HG02571 (cell line): ENCODE results near the gene KCNK6.
"Not testable (repeated sequence)": the region's sequence is repeated elsewhere in the genome, so short reads cannot be mapped to it uniquely, and the experiment has no call there.

Source experiments
- ATAC-seq: cut with Tn5 transposase; IDR thresholded peaks from one replicate; pipeline ENCODE4 v1.9.1; 2021; ENCODE audit warnings: mild to moderate bottlenecking, moderate library complexity; ENCODE audit not compliant: unreplicated experiment

The KCNK6 gene

GRCh38 chr19:38360839-38361631 is 41.4 kb downstream of the KCNK6 start:
- ATAC-seq: no peak

GRCh38 chr19:38361633-38362075 is 42.0 kb downstream of the KCNK6 start:
- no peak for ATAC-seq

- ATAC-seq: no peak
These were observed 42.7 kb downstream of the KCNK6 start for GRCh38 chr19:38362076-38362945.

GRCh38 chr19:38362946-38363688 is 43.5 kb downstream of the KCNK6 start:
- ATAC-seq: not testable (repeated sequence)

- no peak for ATAC-seq
These were observed 47.4 kb downstream of the KCNK6 start for GRCh38 chr19:38367041-38367440.

GRCh38 chr19:38369584-38369983 is 49.9 kb downstream of the KCNK6 start:
- ATAC-seq: no peak

- no peak for ATAC-seq
These were observed 50.7 kb downstream of the KCNK6 start for GRCh38 chr19:38370299-38370698.

- no peak for ATAC-seq
These were observed 51.4 kb downstream of the KCNK6 start for GRCh38 chr19:38371081-38371480.

- ATAC-seq: no peak
These were observed 54.3 kb downstream of the KCNK6 start for GRCh38 chr19:38373907-38374331.

GRCh38 chr19:38374332-38375097 is 54.9 kb downstream of the KCNK6 start, which contains the start of gene PSMD8:
Gene PSMD8 (plus strand): TSS chr19:38374571. CDS start chr19:38374602, 31 bp downstream.
- ATAC-seq: peak; percentile 91

- ATAC-seq: no peak
These were observed 55.5 kb downstream of the KCNK6 start for GRCh38 chr19:38375098-38375493.

- no peak for ATAC-seq
These were observed 56.1 kb downstream of the KCNK6 start for GRCh38 chr19:38375748-38376147.

GRCh38 chr19:38376576-38376975 is 56.9 kb downstream of the KCNK6 start:
- ATAC-seq: no peak

GRCh38 chr19:38377052-38377451 is 57.4 kb downstream of the KCNK6 start:
- no peak for ATAC-seq

- ATAC-seq: no peak
These were observed 59.2 kb downstream of the KCNK6 start for GRCh38 chr19:38378866-38379265.

GRCh38 chr19:38381138-38381537 is 61.5 kb downstream of the KCNK6 start:
- ATAC-seq: no peak
